HCT116 (cell line): ENCODE measurements around the gene TMEM59L. TPM values are rescaled to one million over a fixed set of nuclear protein-coding genes. Genes with fewer than 3 reads are reported as not detected.

Experiments
- ATAC-seq: fragments of 200-7000 bp; cut with Tn5 transposase; 2 replicates; pipeline ENCODE4 v1.9.1; 2020; ENCODE audit warnings: mild to moderate bottlenecking, moderate library complexity
- BruUV-seq: library from RNA; stranded (reverse); fragments of 400-500 nt; replicated peaks from 2 replicates; lab custom pipeline; 2021; lab: Mats Ljungman, UMichigan
- CTCF ChIA-PET: fragments of 300-600 bp; sonication (Branson Sonifier 250); formaldehyde crosslinking; loops from one replicate; lab custom pipeline; 2021; ENCODE audit warnings: antibody characterized with exemption; lab: Charles Lee
- POLR2A ChIA-PET: fragments of 300-600, 350-600 bp; sonication (Branson Sonifier 250); formaldehyde crosslinking; loops from one replicate; lab custom pipeline; 2021; ENCODE audit warnings: antibody characterized with exemption; lab: Charles Lee
- RAD21 ChIA-PET, 2 experiments: fragments of 300-600 bp; sonication (Branson Sonifier 250); formaldehyde crosslinking; loops; one replicate each; lab custom pipeline; 2023; ENCODE audit warnings: low total read pairs in 2 of 2; ENCODE audit not compliant: uncharacterized antibody in 2 of 2, unreplicated experiment in 2 of 2, low non-redundant PET in 1 of 2; lab: Charles Lee
- DNase-seq: peaks from one replicate; pipeline ENCODE4 v3.0.0-alpha.2; 2010; ENCODE audit warnings: low read depth, low spot score
- H2AFZ ChIP-seq: fragments of 200-600 bp; shearing (Covaris generic), sonication (generic); 2 replicates; pipeline ENCODE4 v1.6.1; 2017; ENCODE audit warnings: low read depth, mixed run types, mixed read lengths, antibody characterized with exemption, low read length; ENCODE audit not compliant: poor library complexity, severe bottlenecking
- H3K27ac ChIP-seq: 2 replicates; pipeline ENCODE4 v1.5.1; 2012; ENCODE audit warnings: low read depth, low read length
- H3K27me3 ChIP-seq: fragments of 200-600 bp; sonication (generic); 2 replicates; pipeline ENCODE4 v1.6.1; 2016; ENCODE audit warnings: mixed run types, low read length, mixed read lengths; ENCODE audit not compliant: insufficient read depth
- H3K36me3 ChIP-seq, 2 experiments: fragments of 200-500 bp in 1 of 2; fragments of 200-600 bp in 1 of 2; sonication (Bioruptor generic) in 1 of 2; sonication (generic) in 1 of 2; 2 replicates each; pipeline versions ENCODE4 v1.5.1 to v1.6.1; 2014 to 2016; ENCODE audit warnings: low read length in 2 of 2, inconsistent platforms in 1 of 2, mixed read lengths in 1 of 2, mixed run types in 1 of 2; ENCODE audit not compliant: insufficient read depth in 2 of 2, control insufficient read depth in 1 of 2
- H3K4me1 ChIP-seq, 2 experiments: fragments of 200-600 bp in 1 of 2; sonication (generic) in 1 of 2; 2 replicates each; pipeline versions ENCODE4 v1.5.1 to v1.6.1; 2012 to 2017; ENCODE audit warnings: low read length in 2 of 2, inconsistent platforms in 1 of 2, mild to moderate bottlenecking in 1 of 2, mixed read lengths in 1 of 2, mixed run types in 1 of 2, moderate library complexity in 1 of 2; ENCODE audit not compliant: insufficient read depth in 2 of 2, control insufficient read depth in 1 of 2
- H3K4me2 ChIP-seq: fragments of 200-600 bp; sonication (generic); 2 replicates; pipeline ENCODE4 v1.6.1; 2017; ENCODE audit warnings: mixed run types, low read length, mixed read lengths
- H3K4me3 ChIP-seq, 2 experiments: fragments of 200-600 bp in 1 of 2; sonication (generic) in 1 of 2; replicated peaks in 1 of 2; 2 replicates each; pipeline ENCODE4 v1.5.1; 2011 to 2016; ENCODE audit warnings: low read length in 2 of 2, control low read depth in 1 of 2, low read depth in 1 of 2, mild to moderate bottlenecking in 1 of 2, mixed read lengths in 1 of 2, mixed run types in 1 of 2
- H3K79me2 ChIP-seq: fragments of 200-600 bp; sonication (generic); 2 replicates; pipeline ENCODE4 v1.6.1; 2017; ENCODE audit warnings: mild to moderate bottlenecking, mixed run types, low read length, moderate library complexity, mixed read lengths; ENCODE audit not compliant: insufficient read depth
- H3K9ac ChIP-seq: fragments of 200-600 bp; sonication (generic); 2 replicates; pipeline ENCODE4 v1.6.1; 2016; ENCODE audit warnings: low read length, mixed read lengths
- H3K9me2 ChIP-seq: fragments of 200-600 bp; sonication (generic), shearing (Covaris generic); 2 replicates; pipeline ENCODE4 v1.6.1; 2017; ENCODE audit warnings: mixed run types, mild to moderate bottlenecking, moderate library complexity; ENCODE audit not compliant: insufficient read depth
- H3K9me3 ChIP-seq, 2 experiments: fragments of 200-500 bp in 1 of 2; fragments of 200-600 bp in 1 of 2; sonication (Bioruptor generic) in 1 of 2; sonication (generic) in 1 of 2; 2 replicates each; pipeline ENCODE4 v1.6.1; 2014 to 2017; ENCODE audit warnings: low read length in 2 of 2, mixed read lengths in 2 of 2, inconsistent platforms in 1 of 2, low read depth in 1 of 2, mild to moderate bottlenecking in 1 of 2, mixed run types in 1 of 2, moderate library complexity in 1 of 2; ENCODE audit not compliant: control insufficient read depth in 1 of 2, insufficient read depth in 1 of 2
- H4K20me1 ChIP-seq: fragments of 200-600 bp; sonication (generic), shearing (Covaris generic); 2 replicates; pipeline ENCODE4 v1.6.1; 2017; ENCODE audit warnings: mixed run types, mild to moderate bottlenecking, moderate library complexity; ENCODE audit not compliant: insufficient read depth
- CBX3 ChIP-seq: IDR thresholded peaks from 2 replicates; pipeline ENCODE4 v1.6.1; 2012; ENCODE audit warnings: low read depth
- ELF1 ChIP-seq: IDR thresholded peaks from 2 replicates; pipeline ENCODE4 v1.6.1; 2012; ENCODE audit warnings: low read depth, borderline replicate concordance
- EZH2phosphoT487 ChIP-seq: fragments of 200-600 bp; IDR thresholded peaks from 2 replicates; pipeline ENCODE4 v1.6.1; 2018; ENCODE audit warnings: antibody characterized with exemption, borderline replicate concordance
- FOSL1 ChIP-seq: IDR thresholded peaks from 2 replicates; pipeline ENCODE4 v1.6.1; 2012; ENCODE audit warnings: low read depth
- JUND ChIP-seq: IDR thresholded peaks from 2 replicates; pipeline ENCODE4 v1.6.1; 2012
- SRF ChIP-seq: IDR thresholded peaks from 2 replicates; pipeline ENCODE4 v1.6.1; 2012; ENCODE audit warnings: low read depth
- TCF7L2 ChIP-seq: IDR thresholded peaks from 2 replicates; pipeline ENCODE4 v1.7.0; 2011; ENCODE audit warnings: borderline replicate concordance, inconsistent platforms; ENCODE audit not compliant: insufficient read depth, insufficient read length; ENCODE audit errors: extremely low read depth
- ZFX ChIP-seq: fragments of 450-650 bp; IDR thresholded peaks from 2 replicates; pipeline ENCODE4 v1.6.1; 2017
- intact Hi-C: fragments of 100-400 bp; cut with micrococcal nuclease; formaldehyde crosslinking; loops from 2 replicates; pipeline ENCODE4 v1.10.0; 2022
- total RNA-seq: library from RNA; stranded (reverse); gene quantifications from one replicate; pipeline ENCODE4 v1.2.1, GENCODE V29; 2021; ENCODE audit not compliant: unreplicated experiment
- TF ChIP-seq, protein P1 (sequence below), 3 experiments: fragments of 200-600 bp in 1 of 3; sonication (generic) in 1 of 3; IDR thresholded peaks in 2 of 3; conservative IDR thresholded peaks in 1 of 3; 2 replicates each; pipeline ENCODE4 v1.5.1; 2012 to 2017; ENCODE audit warnings: low read depth in 2 of 3, low read length in 2 of 3, antibody characterized with exemption in 1 of 3, borderline replicate concordance in 1 of 3, control low read depth in 1 of 3, mild to moderate bottlenecking in 1 of 3, mixed read lengths in 1 of 3, mixed run types in 1 of 3, moderate library complexity in 1 of 3; ENCODE audit not compliant: insufficient read depth in 1 of 3
- TF ChIP-seq, protein P2 (sequence below): IDR thresholded peaks from 2 replicates; pipeline ENCODE4 v1.6.1; 2012; ENCODE audit warnings: low read depth
- TF ChIP-seq, protein P3 (sequence below): IDR thresholded peaks from 2 replicates; pipeline ENCODE4 v1.6.1; 2012
- TF ChIP-seq, protein P4 (sequence below): IDR thresholded peaks from 2 replicates; pipeline ENCODE4 v1.6.1; 2012

The TMEM59L gene
- total RNA-seq, 1 experiment from 2014 or later, result 14.3 TPM

DNA sequence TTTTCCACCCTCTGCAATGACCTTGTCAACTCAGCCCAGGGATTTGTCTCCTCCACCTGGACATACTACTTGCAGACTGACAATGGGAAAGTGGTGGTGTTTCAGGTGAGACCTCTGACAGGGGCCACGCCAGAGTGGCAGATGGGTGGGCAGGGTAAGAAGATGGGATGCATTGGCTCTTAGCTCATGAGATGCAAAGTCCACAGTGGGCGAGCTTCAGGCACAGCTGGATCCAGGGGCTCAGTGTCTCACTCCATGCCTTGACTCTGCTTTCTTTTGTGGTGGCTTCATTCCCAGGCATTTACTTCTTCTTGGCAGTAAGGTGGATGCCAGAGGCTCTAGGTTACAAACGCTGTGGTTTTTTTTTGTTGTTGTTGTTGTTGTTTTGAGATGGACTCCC, 3.4 kb downstream of the TMEM59L start:
- H3K4me3 ChIP-seq, result no peak overlapping the region
- no peaks in the 10 kb centered on the region for H3K9me2 ChIP-seq
- POLR2A ChIA-PET, result no interaction called here
- H3K79me2 ChIP-seq, result no peaks in the 10 kb centered on the region
- no peaks in the 10 kb centered on the region for H3K9me3 ChIP-seq
- intact Hi-C loops, result no loop called here
- no peak for DNase-seq
- RAD21 ChIA-PET, result no interaction called here
- H3K9ac ChIP-seq, result no peak overlapping the region
- ATAC-seq, result no peak
- TF ChIP-seq FOSL1 (no peak), CBX3 (no peak), SRF (no peak), JUND (no peak), EZH2phosphoT487 (no peak), ZFX (no peak), TCF7L2 (no peak), ELF1 (no peak)
- TF ChIP-seq, protein P1, sequence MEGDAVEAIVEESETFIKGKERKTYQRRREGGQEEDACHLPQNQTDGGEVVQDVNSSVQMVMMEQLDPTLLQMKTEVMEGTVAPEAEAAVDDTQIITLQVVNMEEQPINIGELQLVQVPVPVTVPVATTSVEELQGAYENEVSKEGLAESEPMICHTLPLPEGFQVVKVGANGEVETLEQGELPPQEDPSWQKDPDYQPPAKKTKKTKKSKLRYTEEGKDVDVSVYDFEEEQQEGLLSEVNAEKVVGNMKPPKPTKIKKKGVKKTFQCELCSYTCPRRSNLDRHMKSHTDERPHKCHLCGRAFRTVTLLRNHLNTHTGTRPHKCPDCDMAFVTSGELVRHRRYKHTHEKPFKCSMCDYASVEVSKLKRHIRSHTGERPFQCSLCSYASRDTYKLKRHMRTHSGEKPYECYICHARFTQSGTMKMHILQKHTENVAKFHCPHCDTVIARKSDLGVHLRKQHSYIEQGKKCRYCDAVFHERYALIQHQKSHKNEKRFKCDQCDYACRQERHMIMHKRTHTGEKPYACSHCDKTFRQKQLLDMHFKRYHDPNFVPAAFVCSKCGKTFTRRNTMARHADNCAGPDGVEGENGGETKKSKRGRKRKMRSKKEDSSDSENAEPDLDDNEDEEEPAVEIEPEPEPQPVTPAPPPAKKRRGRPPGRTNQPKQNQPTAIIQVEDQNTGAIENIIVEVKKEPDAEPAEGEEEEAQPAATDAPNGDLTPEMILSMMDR (IDR thresholded peaks at IDR 0.05 in 2 of 3, conservative IDR thresholded peaks at IDR 0.05 in 1 of 3; ENCODE audit: borderline replicate concordance in 1 of 3, insufficient read depth in 1 of 3, low read depth in 2 of 3, low read length in 2 of 3), result no peak
- TF ChIP-seq, protein P2, sequence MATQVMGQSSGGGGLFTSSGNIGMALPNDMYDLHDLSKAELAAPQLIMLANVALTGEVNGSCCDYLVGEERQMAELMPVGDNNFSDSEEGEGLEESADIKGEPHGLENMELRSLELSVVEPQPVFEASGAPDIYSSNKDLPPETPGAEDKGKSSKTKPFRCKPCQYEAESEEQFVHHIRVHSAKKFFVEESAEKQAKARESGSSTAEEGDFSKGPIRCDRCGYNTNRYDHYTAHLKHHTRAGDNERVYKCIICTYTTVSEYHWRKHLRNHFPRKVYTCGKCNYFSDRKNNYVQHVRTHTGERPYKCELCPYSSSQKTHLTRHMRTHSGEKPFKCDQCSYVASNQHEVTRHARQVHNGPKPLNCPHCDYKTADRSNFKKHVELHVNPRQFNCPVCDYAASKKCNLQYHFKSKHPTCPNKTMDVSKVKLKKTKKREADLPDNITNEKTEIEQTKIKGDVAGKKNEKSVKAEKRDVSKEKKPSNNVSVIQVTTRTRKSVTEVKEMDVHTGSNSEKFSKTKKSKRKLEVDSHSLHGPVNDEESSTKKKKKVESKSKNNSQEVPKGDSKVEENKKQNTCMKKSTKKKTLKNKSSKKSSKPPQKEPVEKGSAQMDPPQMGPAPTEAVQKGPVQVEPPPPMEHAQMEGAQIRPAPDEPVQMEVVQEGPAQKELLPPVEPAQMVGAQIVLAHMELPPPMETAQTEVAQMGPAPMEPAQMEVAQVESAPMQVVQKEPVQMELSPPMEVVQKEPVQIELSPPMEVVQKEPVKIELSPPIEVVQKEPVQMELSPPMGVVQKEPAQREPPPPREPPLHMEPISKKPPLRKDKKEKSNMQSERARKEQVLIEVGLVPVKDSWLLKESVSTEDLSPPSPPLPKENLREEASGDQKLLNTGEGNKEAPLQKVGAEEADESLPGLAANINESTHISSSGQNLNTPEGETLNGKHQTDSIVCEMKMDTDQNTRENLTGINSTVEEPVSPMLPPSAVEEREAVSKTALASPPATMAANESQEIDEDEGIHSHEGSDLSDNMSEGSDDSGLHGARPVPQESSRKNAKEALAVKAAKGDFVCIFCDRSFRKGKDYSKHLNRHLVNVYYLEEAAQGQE, result no peak
- TF ChIP-seq, protein P3, sequence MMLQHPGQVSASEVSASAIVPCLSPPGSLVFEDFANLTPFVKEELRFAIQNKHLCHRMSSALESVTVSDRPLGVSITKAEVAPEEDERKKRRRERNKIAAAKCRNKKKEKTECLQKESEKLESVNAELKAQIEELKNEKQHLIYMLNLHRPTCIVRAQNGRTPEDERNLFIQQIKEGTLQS, result no peak
- TF ChIP-seq, protein P4, sequence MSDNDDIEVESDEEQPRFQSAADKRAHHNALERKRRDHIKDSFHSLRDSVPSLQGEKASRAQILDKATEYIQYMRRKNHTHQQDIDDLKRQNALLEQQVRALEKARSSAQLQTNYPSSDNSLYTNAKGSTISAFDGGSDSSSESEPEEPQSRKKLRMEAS, result no peak
- H3K27me3 ChIP-seq, result peaks cover 18% of the 10 kb centered on the region; the same call in 1 of the 2 replicates
- H4K20me1 ChIP-seq, result no peaks in the 10 kb centered on the region
- CTCF ChIA-PET, result no interaction called here
- no peak overlapping the region for H3K4me2 ChIP-seq
- no TSS peak for BruUV-seq
- no peak overlapping the region for H3K27ac ChIP-seq
- H3K36me3 ChIP-seq, result no peaks in the 10 kb centered on the region
- peaks cover 1 to 22% of the 10 kb centered on the region in 2 experiments; a peak in 3 of 4 replicates for H3K4me1 ChIP-seq
- H2AFZ ChIP-seq, result no peak overlapping the region
